ENCODE measurements around the gene SSBP3. TPM values are rescaled to one million over a fixed set of nuclear protein-coding genes. Genes with fewer than 3 reads are reported as not detected.

Gene SSBP3
- total RNA-seq, 4 donors from 2014 or later = 28.7 to 162 (median 37.0) TPM

GRCh38 chr1:54403808-54404261 is 2.4 kb downstream of the SSBP3 start:
- peak overlapping the region in 3 of 4 donors; percentile 83 to 99 (median 97) for H3K4me3 ChIP-seq

DNA sequence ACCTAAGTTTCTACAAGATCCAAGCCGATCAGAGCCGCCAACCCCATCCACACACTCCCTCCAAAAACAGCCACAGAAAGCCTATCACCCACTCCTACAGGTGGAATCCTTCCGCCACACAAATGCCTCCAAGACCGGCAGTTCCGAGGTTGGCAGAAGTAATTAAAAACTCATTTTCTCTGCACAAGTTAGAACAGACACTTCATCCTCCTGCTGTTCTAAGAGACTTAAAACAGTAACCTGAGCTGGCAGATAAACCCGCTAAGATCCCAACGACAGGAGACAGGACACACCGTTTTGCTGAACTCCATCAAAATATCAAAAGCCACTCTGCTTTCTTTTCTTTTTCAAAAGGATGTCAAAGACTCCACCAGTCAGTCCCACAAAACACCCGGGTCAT is 2.8 kb downstream of the SSBP3 start:
- in situ Hi-C loops (cut with MboI; ENCODE audit: low pct_ligation_motif_present in 1 of 4, low pct_unique_long_range_greater_than_20kb in 1 of 4, low sequenced_read_pairs in 3 of 4) (no loop called here), intact Hi-C loops (cut with DNase I; ENCODE audit: low total_unique reads) (loop anchor here (10.0 kb wide), 1 partner anchor 79 kb away; no protein-coding TSS in a partner anchor)
- no peak for DNase-seq
- TF ChIP-seq POLR2AphosphoS5 (IDR thresholded peaks at IDR 0.05) (no peak), EP300 (IDR thresholded peaks at IDR 0.05; ENCODE audit: low read depth) (no peak), POLR2A (IDR thresholded peaks at IDR 0.05) (no peak)
- TF ChIP-seq, protein P1, sequence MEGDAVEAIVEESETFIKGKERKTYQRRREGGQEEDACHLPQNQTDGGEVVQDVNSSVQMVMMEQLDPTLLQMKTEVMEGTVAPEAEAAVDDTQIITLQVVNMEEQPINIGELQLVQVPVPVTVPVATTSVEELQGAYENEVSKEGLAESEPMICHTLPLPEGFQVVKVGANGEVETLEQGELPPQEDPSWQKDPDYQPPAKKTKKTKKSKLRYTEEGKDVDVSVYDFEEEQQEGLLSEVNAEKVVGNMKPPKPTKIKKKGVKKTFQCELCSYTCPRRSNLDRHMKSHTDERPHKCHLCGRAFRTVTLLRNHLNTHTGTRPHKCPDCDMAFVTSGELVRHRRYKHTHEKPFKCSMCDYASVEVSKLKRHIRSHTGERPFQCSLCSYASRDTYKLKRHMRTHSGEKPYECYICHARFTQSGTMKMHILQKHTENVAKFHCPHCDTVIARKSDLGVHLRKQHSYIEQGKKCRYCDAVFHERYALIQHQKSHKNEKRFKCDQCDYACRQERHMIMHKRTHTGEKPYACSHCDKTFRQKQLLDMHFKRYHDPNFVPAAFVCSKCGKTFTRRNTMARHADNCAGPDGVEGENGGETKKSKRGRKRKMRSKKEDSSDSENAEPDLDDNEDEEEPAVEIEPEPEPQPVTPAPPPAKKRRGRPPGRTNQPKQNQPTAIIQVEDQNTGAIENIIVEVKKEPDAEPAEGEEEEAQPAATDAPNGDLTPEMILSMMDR (IDR thresholded peaks at IDR 0.05) = no peak
- H3K36me3 ChIP-seq = peaks cover 0 to 28% (median 10%) of the 10 kb centered on the region in 4 donors
- peaks cover 7 to 39% (median 34%) of the 10 kb centered on the region in 4 donors for H3K4me1 ChIP-seq
- H3K27me3 ChIP-seq = no peaks in the 10 kb centered on the region
- H3K9me3 ChIP-seq = no peaks in the 10 kb centered on the region
- H3K27ac ChIP-seq = peak overlapping the region; percentile 12 to 49 (median 34)
- H3K4me3 ChIP-seq = peak overlapping the region in 2 of 4 donors; percentile 97 to 99
- WGBS, 2 donors (ENCODE audit: low coverage in 1 of 2) = 70 to 74% methylated on average over 6 to 9 of the region's 9 CpGs

More at GRCh38 chr1:54403808-54404261, 2.4 kb downstream of the SSBP3 start:
- no peak for DNase-seq
- in situ Hi-C loops (cut with MboI; ENCODE audit: low pct_ligation_motif_present in 1 of 4, low pct_unique_long_range_greater_than_20kb in 1 of 4, low sequenced_read_pairs in 3 of 4) = no loop called here
- Histone ChIP-seq H3K4me1 (peaks cover 11 to 43% (median 38%) of the 10 kb centered on the region in 4 donors), H3K9me3 (no peaks in the 10 kb centered on the region), H3K27me3 (no peaks in the 10 kb centered on the region), H3K36me3 (peaks cover 0 to 27% (median 8%) of the 10 kb centered on the region in 4 donors), H3K27ac (peak overlapping the region; percentile 12 to 49 (median 34))
- 41 to 46% methylated on average over 4 to 10 of the region's 10 CpGs for WGBS, 2 donors (ENCODE audit: low coverage in 1 of 2)
- TF ChIP-seq POLR2AphosphoS5 (IDR thresholded peaks at IDR 0.05) (no peak), POLR2A (IDR thresholded peaks at IDR 0.05) (no peak)
- intact Hi-C loops (cut with DNase I; ENCODE audit: low total_unique reads) = loop anchor here (10.0 kb wide), 1 partner anchor 79 kb away; no protein-coding TSS in a partner anchor

GRCh38 chr1:54402896-54403295 is 3.3 kb downstream of the SSBP3 start:
- Histone ChIP-seq H3K4me3 (peak overlapping the region in 1 of 4 donors; percentile 99), H3K9me3 (no peaks in the 10 kb centered on the region), H3K36me3 (peaks cover 0 to 31% (median 11%) of the 10 kb centered on the region in 4 donors), H3K27ac (peak overlapping the region; percentile 4 to 12 (median 8)), H3K27me3 (no peaks in the 10 kb centered on the region), H3K4me1 (peaks cover 4 to 34% (median 29%) of the 10 kb centered on the region in 4 donors)
- WGBS, 2 donors (ENCODE audit: low coverage in 1 of 2) = 60 to 67% methylated on average over 5 to 7 of the region's 7 CpGs
- intact Hi-C loops (cut with DNase I; ENCODE audit: low total_unique reads) (loop anchor here (10.0 kb wide), 1 partner anchor 78 kb away; no protein-coding TSS in a partner anchor), in situ Hi-C loops (cut with MboI; ENCODE audit: low pct_ligation_motif_present in 1 of 4, low pct_unique_long_range_greater_than_20kb in 1 of 4, low sequenced_read_pairs in 3 of 4) (no loop called here)
- DNase-seq = no peak
- TF ChIP-seq, protein P1 (IDR thresholded peaks at IDR 0.05) = no peak
- TF ChIP-seq POLR2AphosphoS5 (IDR thresholded peaks at IDR 0.05) (no peak), EP300 (IDR thresholded peaks at IDR 0.05; ENCODE audit: low read depth) (no peak), POLR2A (IDR thresholded peaks at IDR 0.05) (no peak)

DNA sequence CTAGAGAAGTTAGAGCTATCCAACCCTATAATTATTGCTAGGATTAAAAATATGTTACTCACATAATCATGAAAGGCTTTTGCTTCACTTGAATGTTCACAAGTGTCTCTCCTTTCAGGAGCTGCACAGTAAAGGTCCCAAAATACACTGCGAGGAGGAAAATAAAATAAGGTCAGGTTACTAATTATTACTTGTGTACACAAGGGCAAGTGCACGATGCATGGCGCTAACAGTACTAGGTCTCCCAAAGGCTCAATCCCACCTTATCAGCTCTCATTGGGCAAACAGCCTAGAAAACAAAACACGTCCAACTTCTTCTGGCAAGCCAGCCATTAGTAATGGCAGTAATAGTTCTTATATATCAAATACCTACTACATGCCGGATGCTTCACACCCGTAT is 4.4 kb downstream of the SSBP3 start:
- WGBS, 2 donors (ENCODE audit: low coverage in 1 of 2) = 89 to 100% methylated on average over 1 to 6 of the region's 6 CpGs
- no peak for DNase-seq
- no peaks in the 10 kb centered on the region for H3K9me3 ChIP-seq
- H3K36me3 ChIP-seq = peaks cover 0 to 31% (median 11%) of the 10 kb centered on the region in 4 donors
- in situ Hi-C loops (cut with MboI; ENCODE audit: low pct_ligation_motif_present in 1 of 4, low pct_unique_long_range_greater_than_20kb in 1 of 4, low sequenced_read_pairs in 3 of 4) = no loop called here
- TF ChIP-seq POLR2AphosphoS5 (IDR thresholded peaks at IDR 0.05) = no peak
- TF ChIP-seq EP300 (IDR thresholded peaks at IDR 0.05; ENCODE audit: low read depth) = no peak
- TF ChIP-seq POLR2A (IDR thresholded peaks at IDR 0.05) = no peak
- TF ChIP-seq, protein P1 (IDR thresholded peaks at IDR 0.05) = no peak
- H3K4me3 ChIP-seq = no peak overlapping the region
- H3K27ac ChIP-seq = no peak overlapping the region
- peaks cover 4 to 37% (median 26%) of the 10 kb centered on the region in 4 donors for H3K4me1 ChIP-seq
- intact Hi-C loops (cut with DNase I; ENCODE audit: low total_unique reads) = loop anchor here (10.0 kb wide), 1 partner anchor 77 kb away; no protein-coding TSS in a partner anchor
- H3K27me3 ChIP-seq = no peaks in the 10 kb centered on the region
